Activated naive CD4-positive, alpha-beta T cell treated with anti-CD3 and anti-CD28 coated beads, Interleukin-2, amount 50 U/mL, for 16 hours (primary cell): ENCODE results near the gene C1orf210.

Experiments used
- DNase-seq: peaks from one replicate; pipeline ENCODE4 v3.0.0-alpha.2; 2020

Gene C1orf210

GRCh38 chr1:43285269-43285990 is at the start of gene C1orf210:
TSS of gene C1orf210 (minus strand) at chr1:43285581. CDS start at chr1:43283270, 2,311 bp downstream.
- DNase-seq, result no peak

GRCh38 chr1:43334453-43335205 is 49.2 kb upstream of the C1orf210 start:
- DNase-seq, result no peak

- no peak for DNase-seq
Measured at GRCh38 chr1:43331688-43332087, 46.3 kb upstream of the C1orf210 start.

- DNase-seq, result peak; percentile 66
Measured at GRCh38 chr1:43329995-43330751, 44.8 kb upstream of the C1orf210 start.

GRCh38 chr1:43327549-43328292 is 42.3 kb upstream of the C1orf210 start:
- no peak for DNase-seq

GRCh38 chr1:43325381-43325780 is 40.0 kb upstream of the C1orf210 start:
- no peak for DNase-seq

- no peak for DNase-seq
Measured at GRCh38 chr1:43324810-43325209, 39.4 kb upstream of the C1orf210 start.

GRCh38 chr1:43322506-43322905 is 37.1 kb upstream of the C1orf210 start:
- DNase-seq, result no peak

GRCh38 chr1:43321331-43321891 is 36.0 kb upstream of the C1orf210 start:
- no peak for DNase-seq

- DNase-seq, result no peak
Measured at GRCh38 chr1:43319766-43320165, 34.4 kb upstream of the C1orf210 start.

GRCh38 chr1:43319288-43319687 is 33.9 kb upstream of the C1orf210 start:
- DNase-seq, result no peak

- DNase-seq, result no peak
Measured at GRCh38 chr1:43318831-43319230, 33.5 kb upstream of the C1orf210 start.

- DNase-seq, result no peak
Measured at GRCh38 chr1:43317817-43318471, 32.6 kb upstream of the C1orf210 start.

GRCh38 chr1:43316738-43317520 is 31.5 kb upstream of the C1orf210 start:
- DNase-seq, result no peak

- no peak for DNase-seq
Measured at GRCh38 chr1:43315963-43316737, 30.8 kb upstream of the C1orf210 start.

GRCh38 chr1:43315481-43315880 is 30.1 kb upstream of the C1orf210 start:
- no peak for DNase-seq

- no peak for DNase-seq
Measured at GRCh38 chr1:43314233-43314632, 28.9 kb upstream of the C1orf210 start.

GRCh38 chr1:43313771-43314170 is 28.4 kb upstream of the C1orf210 start:
- DNase-seq, result no peak

- DNase-seq, result no peak
Measured at GRCh38 chr1:43312663-43313515, 27.5 kb upstream of the C1orf210 start.
